HG02981 (cell line): ENCODE measurements around the gene MDM1.

Experiments used
- ATAC-seq: cut with Tn5 transposase; IDR thresholded peaks from one replicate; pipeline ENCODE4 v1.9.1; 2021; ENCODE audit warnings: mild to moderate bottlenecking, moderate library complexity; ENCODE audit not compliant: unreplicated experiment

Gene MDM1

DNA sequence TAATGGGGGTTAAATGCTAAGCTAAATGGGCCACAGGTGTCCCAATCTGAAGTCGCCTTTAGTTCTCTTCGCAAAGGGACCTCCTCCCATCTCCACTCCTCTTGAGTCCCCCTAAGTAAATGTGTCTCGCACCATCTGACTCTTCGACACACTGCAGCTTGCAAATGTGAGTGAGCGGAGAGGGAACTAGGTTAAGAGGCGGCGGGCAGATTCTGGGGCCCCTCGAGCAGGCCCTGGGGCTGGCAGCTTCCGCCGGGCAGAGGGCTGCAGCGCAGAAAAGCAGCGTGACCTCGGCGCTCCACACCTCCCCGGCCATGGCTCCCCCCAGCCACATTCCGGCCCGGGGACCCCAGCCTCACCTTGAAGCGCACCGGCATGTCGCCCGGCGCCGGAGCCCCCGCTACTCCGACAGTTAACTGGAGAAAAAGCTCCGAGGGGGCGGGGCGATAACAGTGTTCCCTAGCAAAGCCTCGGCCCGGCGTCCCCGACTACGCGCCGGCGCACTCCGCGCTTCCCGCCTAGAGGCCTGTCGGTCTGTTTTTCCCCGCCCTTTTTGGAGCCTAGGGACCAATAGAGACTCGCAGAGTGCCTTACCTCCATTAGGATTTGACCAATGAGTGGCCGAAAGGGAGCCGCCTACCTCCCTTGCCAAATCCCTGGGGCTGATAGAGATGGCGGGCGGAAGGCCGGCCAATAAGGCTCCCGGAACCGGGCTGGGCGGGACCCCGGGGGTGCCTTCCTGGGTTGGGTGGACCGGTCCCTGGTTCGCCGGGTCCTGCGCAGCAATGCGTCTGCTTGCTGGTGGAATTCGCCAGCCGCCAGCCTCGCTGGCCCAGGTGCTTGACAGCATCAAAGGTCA, at the start of gene MDM1:
MDM1 (minus strand) TSS at position 494 of the 859 bp plus-strand sequence; CDS start at position 377, 117 bp downstream.
- peak; percentile 99 for ATAC-seq

DNA sequence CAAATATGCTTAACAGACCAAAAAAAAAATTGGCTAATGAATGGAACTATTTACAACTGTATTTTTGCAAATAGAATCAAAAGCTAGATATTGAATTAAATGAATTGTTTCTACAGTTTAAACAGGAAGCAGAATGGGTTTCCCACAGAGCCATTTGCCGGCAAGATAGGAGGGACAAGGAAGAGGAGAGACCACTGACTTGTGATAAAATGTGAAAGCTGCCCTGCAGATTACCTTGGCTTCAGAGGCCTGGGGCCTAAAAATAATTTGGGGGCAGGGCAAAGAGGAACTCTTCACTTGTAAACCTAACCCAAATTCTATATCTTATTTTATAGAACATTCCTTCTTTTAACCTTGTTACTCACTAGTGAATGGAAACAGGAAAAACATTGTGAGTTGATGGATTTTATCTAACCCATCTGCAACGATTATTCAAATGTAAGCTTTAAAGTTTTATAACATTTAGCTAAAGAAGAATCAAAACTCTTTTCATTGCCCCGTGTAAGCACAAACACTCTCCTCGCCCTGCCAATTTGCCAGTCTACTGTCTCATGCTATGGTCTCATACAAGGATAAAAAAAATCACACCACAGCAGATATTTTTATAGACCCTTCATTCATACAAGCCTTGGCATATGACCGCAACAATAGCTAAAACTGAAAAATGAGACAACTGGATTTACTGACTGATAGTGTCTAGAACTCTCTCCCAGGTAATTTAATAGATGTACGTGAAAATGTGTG, 49.5 kb upstream of the MDM1 start:
- no peak for ATAC-seq

DNA sequence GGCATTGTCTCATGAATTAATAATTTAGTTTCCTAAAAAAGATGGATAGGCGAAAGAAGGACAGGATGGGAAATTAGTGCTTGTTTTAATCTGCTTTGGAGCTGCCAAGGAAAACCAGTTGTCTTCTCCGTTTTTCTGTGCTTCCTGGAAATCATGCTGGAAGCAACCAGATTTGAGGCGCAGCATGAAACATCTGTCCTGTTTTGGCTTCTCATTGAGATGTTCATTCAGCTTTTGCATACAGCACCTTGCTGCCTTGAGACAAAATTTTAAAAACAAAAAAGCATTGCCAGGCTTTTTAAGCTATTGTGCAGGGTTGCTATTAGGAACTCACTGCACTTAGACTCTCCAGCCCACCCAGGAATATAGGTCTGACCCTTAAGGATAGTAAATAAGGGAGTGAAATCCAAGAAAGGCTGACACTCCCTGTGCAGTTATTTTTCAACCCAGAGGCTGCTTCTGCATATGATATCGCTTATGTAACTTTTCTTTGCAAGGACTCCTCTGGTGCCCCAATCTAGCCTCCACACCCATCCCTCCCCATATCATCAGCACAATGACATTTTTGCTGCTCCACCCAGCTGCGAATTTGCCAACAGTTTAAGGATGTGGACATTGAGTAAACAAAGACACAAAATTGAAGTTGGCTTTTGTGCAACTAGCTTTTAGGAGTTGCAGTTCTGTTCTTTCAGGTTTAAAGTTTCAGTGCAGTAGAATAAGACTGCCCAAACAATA, 46.9 kb upstream of the MDM1 start:
- ATAC-seq, result no peak

- no peak for ATAC-seq
Observed at GRCh38 chr12:68377881-68378280, 45.7 kb upstream of the MDM1 start.

- no peak for ATAC-seq
Observed at GRCh38 chr12:68376901-68377300, 44.7 kb upstream of the MDM1 start.

GRCh38 chr12:68375756-68376695, 43.9 kb upstream of the MDM1 start:
- no peak for ATAC-seq

- peak; percentile 96 for ATAC-seq
Observed at GRCh38 chr12:68374307-68374982, 42.3 kb upstream of the MDM1 start.

- no peak for ATAC-seq
Observed at GRCh38 chr12:68370667-68371066, 38.5 kb upstream of the MDM1 start.

DNA sequence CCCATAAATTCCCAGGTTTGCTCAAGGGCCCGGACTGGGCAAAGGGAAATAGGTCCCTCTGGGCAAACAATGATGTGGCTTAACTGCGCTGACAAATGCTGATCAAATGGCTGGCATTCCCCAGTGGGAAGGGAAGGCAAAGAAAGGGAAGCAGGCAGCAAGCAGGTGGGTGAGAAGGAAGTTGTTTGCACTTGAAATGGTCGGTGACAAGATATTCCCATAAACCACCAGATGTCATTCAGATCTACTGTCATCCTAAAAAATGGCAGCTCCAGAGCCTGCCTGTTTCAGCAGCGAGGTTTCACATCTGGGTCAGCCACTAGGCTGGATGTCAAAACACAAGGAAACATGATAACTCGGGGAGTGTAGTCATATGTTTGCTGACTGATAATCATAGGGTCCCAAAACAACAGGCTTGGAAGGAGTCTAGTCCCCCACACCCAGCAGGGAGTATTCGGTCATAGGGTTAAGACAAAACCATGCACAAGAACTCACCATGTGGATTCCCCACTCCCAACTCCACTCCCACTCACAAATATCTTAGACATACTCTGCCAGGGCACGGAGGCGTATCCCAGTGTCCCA, 37.9 kb upstream of the MDM1 start:
- ATAC-seq, result no peak

DNA sequence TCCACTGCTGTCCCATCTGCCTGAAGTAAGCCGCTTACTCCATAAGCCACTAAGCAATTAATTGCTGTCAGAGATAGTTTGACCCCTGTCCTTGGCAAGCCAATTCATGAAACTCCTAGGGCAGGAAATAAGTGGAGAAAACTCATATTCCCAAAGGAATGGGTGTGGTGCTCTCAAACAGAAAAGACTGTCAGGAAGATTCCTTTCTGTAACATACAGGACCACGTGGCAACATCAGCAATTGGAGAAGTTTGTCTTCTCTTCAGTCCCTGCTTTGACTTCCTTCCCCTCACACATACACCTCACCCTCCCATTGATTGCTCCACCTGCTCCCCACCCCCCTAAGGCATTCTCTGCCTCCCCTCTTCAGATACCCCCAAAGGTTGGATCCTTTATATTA, 36.2 kb upstream of the MDM1 start:
- ATAC-seq, result no peak

- ATAC-seq, result no peak
Observed at GRCh38 chr12:68367903-68368302, 35.7 kb upstream of the MDM1 start.

DNA sequence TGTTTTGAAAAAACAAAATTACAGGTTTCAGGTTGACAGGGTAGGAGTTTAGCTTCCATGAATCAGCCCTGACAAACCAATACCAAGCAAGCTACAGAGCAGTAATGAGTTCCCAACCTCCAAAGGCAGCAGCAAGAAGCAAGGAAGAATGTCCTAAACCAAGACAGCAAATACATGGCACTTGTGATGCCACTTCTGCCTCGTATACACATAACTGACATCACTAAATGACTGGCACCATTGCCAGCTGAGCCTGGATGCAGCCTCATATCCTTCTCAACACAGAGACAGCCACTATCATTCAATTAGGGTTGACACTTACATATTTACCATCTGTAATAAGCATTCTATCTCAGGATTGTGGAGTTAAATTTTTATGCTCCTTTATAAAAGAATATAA, 35.0 kb upstream of the MDM1 start:
- no peak for ATAC-seq

DNA sequence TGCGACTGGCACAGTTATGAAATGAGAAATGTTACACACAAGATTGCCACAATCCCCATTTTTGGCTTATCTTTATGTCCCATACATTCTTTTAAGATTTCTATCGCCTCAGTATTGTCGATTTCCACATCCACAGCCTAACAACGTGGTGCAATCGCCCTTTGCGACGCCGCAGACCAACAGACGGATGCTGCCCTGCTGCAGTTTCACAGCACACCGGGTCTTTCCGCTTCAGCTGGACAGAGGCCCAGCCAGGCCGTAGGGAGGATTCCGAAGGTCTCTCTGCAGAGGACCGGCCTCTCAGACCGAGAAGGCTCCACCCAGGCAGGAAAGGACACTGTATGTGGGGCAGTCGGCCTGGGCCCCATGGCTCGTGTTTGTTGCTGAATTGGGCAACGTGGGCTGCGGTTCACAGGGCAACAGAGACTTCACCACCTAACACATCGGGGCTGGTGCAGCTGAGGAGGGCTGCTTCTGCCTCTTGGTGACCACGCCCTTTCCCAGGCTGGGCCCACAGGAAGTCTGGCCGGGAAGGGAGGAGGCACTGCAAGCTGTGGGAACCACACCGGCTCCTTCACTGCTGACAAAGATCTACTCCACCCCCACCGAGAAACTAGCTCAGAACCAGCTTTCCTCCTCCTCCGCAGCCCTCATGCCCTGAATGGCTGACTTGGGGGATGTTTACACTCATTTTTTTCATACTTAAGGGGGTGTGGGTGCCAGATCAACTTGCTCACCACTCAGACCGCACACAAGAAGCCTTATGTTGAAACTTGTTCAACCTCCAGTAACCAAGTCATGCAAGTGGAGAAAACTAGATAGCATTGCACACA, 32.9 kb upstream of the MDM1 start:
- ATAC-seq, result peak; percentile 78

DNA sequence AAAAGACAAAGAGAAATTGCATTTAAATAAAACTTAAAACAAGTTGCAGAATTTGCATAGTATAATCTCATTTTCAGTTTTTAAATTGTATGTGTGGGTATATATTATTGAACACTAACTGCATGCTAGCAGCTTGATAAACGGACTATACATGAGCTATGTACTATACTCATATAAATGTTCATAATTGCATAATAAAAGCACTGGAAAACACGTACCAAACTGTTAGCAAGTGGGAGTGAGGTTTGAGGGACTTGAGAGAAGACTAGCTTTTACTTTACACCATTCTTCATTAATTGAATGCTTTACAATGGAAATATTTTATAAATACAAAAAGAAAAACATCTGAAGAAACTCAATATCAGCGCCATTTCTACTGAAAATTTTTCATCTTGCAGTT, 32.2 kb upstream of the MDM1 start:
- no peak for ATAC-seq

- no peak for ATAC-seq
Observed at GRCh38 chr12:68361953-68362352, 29.8 kb upstream of the MDM1 start.

- ATAC-seq, result peak; percentile 8
Observed at GRCh38 chr12:68359674-68360073, 27.5 kb upstream of the MDM1 start.

DNA sequence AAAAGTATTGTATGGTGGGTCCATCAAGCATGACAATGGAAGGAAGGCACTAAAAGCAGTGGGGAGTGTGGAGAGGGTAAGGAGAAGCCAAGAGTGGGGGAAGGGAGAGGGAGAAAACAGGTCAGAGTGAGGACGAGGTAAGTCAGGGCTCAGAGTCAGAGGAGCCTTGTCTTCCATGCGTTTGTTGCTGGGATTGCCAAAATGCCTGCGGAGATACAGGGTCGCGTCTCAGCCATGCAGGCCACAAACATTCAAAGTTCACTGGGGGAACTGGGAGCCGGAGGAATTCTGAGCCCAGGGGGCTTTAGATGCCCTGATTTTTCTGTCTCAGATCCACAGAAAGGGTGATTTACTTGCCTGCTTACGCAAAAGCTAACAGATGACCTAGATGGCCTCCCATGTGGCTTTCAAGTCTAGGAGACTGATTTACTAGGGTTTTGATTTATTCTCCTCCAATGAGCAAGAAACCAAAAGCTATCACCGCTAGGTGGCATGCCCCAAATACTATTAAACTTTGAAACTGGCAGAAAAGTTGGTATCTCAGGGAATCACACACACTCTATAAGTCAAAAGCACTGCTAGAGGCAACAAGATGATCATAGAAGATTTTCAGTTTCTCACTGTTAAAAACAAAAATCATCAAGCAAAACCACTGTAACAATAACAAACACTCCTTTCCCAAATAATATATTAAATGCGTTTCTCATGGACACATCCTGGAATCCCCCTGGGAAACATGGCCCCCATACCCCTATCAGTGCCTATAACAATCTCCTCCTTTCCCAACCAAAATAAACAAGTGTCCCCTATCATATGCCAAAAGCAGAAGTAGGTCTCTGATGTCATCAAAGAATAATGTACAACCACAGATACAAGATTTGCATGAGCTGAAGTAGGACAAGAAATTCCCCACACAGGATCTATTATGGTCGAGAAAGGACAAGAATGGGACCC, 26.6 kb upstream of the MDM1 start:
- peak; percentile 81 for ATAC-seq
